Natural killer cell (primary cell): ENCODE measurements around the gene NRF1. TPM values are rescaled to one million over a fixed set of nuclear protein-coding genes. Genes with fewer than 3 reads are reported as not detected.
"Not testable (repeated sequence)": the region's sequence is repeated elsewhere in the genome, so short reads cannot be mapped to it uniquely, and the experiment has no call there.

Source experiments
- ATAC-seq, 3 donors: fragments of 150-1000 bp in 2 of 3; fragments of 200-7000 bp in 1 of 3; cut with Tn5 transposase; 1 replicate in 1 of 3; 2 replicates in 2 of 3; pipeline ENCODE4 v1.10.0; 2021; ENCODE audit warnings: mild to moderate bottlenecking in 2 of 3, moderate library complexity in 2 of 3
- DNase-seq, 2 donors: peaks; one replicate each; pipeline versions ENCODE4 v3.0.0 to v3.0.0-alpha.2; 2013 to 2021; ENCODE audit warnings: mixed read lengths in 1 of 2
- H3K27ac ChIP-seq: one replicate; pipeline ENCODE4 v1.5.1; 2013; ENCODE audit warnings: mild to moderate bottlenecking, low read length
- H3K27me3 ChIP-seq: one replicate; pipeline ENCODE4 v1.6.1; 2013; ENCODE audit warnings: low read length; ENCODE audit not compliant: control insufficient read depth, insufficient read depth
- H3K36me3 ChIP-seq: one replicate; pipeline ENCODE4 v1.6.1; 2013; ENCODE audit warnings: low read length; ENCODE audit not compliant: control insufficient read depth, insufficient read depth
- H3K4me1 ChIP-seq: one replicate; pipeline ENCODE4 v1.6.1; 2013; ENCODE audit warnings: low read length; ENCODE audit not compliant: control insufficient read depth, insufficient read depth
- H3K4me3 ChIP-seq: one replicate; pipeline ENCODE4 v1.5.1; 2013; ENCODE audit warnings: low read length
- H3K9me3 ChIP-seq: one replicate; pipeline ENCODE4 v1.6.1; 2013; ENCODE audit warnings: low read length; ENCODE audit not compliant: control insufficient read depth, insufficient read depth
- H3K27ac Mint-ChIP-seq, 2 donors: one replicate each; pipeline ENCODE4 v1.8.0; 2022; ENCODE audit warnings: mild to moderate bottlenecking in 2 of 2, mixed read lengths in 2 of 2, moderate library complexity in 1 of 2
- H3K27me3 Mint-ChIP-seq, 2 donors: one replicate each; pipeline ENCODE4 v1.8.0; 2022; ENCODE audit warnings: low read depth in 2 of 2, mixed read lengths in 2 of 2
- H3K36me3 Mint-ChIP-seq: one replicate; pipeline ENCODE4 v1.8.0; 2022; ENCODE audit warnings: mixed read lengths
- H3K4me1 Mint-ChIP-seq, 2 donors: one replicate each; pipeline ENCODE4 v1.8.0; 2022; ENCODE audit warnings: mixed read lengths in 2 of 2
- H3K4me3 Mint-ChIP-seq: one replicate; pipeline ENCODE4 v1.8.0; 2022; ENCODE audit warnings: mild to moderate bottlenecking, moderate library complexity, mixed read lengths
- H3K9me3 Mint-ChIP-seq, 2 donors: one replicate each; pipeline ENCODE4 v1.8.0; 2022; ENCODE audit warnings: mixed read lengths in 2 of 2
- CTCF ChIP-seq: fragments of 200-600 bp; IDR thresholded peaks from one replicate; pipeline ENCODE4 v1.8.0; 2022; ENCODE audit warnings: antibody characterized with exemption
- WGBS: methylation state at CpG from one replicate; pipeline ENCODE4 v1.1.7; 2013; ENCODE audit warnings: missing lambda C conversion rate; ENCODE audit not compliant: insufficient coverage; 5-methylcytosine and 5-hydroxymethylcytosine counted together
- intact Hi-C: fragments of 100-400 bp; cut with micrococcal nuclease; formaldehyde crosslinking; loops from one replicate; pipeline ENCODE4 v1.14.2; 2022
- total RNA-seq, 4 donors: library from RNA; stranded (reverse); fragments of 120-200 nt in 1 of 4; gene quantifications; one replicate each; pipeline versions ENCODE4 v1.2.3 to v1.2.4, GENCODE V29; 2013 to 2022

The NRF1 gene
- total RNA-seq, 3 donors from 2014 or later (not counting 1 experiment from before 2014, with no cell fraction given) = 39.8 to 43.5 (median 40.1) TPM

- Histone ChIP-seq H3K4me3 (no peak overlapping the region), H3K9me3 (no peaks in the 10 kb centered on the region), H3K27me3 (no peaks in the 10 kb centered on the region), H3K27ac (no peak overlapping the region), H3K4me1 (no peaks in the 10 kb centered on the region), H3K36me3 (peaks cover 14% of the 10 kb centered on the region)
- Mint-ChIP-seq H3K4me1 (peaks cover 10 to 13% of the 10 kb centered on the region in 2 donors), H3K4me3 (no peak overlapping the region), H3K27ac (no peak overlapping the region), H3K36me3 (no peaks in the 10 kb centered on the region), H3K9me3 (no peaks in the 10 kb centered on the region), H3K27me3 (no peaks in the 10 kb centered on the region)
- intact Hi-C loops = loop anchor here (10.0 kb wide), 2 partner anchors 157 to 347 kb away; no protein-coding TSS in a partner anchor
- ATAC-seq = no peak
- no CpG with 5 or more reads among the region's 1 CpG for WGBS
- no peak for DNase-seq
- no peak for TF ChIP-seq CTCF
Measured at GRCh38 chr7:129667551-129667950, 56.0 kb downstream of the NRF1 start.

GRCh38 chr7:129669901-129670300, 58.4 kb downstream of the NRF1 start:
- Histone ChIP-seq H3K4me1 (no peaks in the 10 kb centered on the region), H3K27ac (no peak overlapping the region), H3K9me3 (no peaks in the 10 kb centered on the region), H3K4me3 (no peak overlapping the region), H3K36me3 (peaks cover 33% of the 10 kb centered on the region), H3K27me3 (no peaks in the 10 kb centered on the region)
- no peak overlapping the region for H3K27ac Mint-ChIP-seq
- DNase-seq (no peak), ATAC-seq (no peak)
- TF ChIP-seq CTCF = no peak
- peaks cover 4% of the 10 kb centered on the region in 2 donors for H3K4me1 Mint-ChIP-seq
- 100% methylated on average over 2 of the region's 2 CpGs for WGBS
- intact Hi-C loops = loop anchor here (10.0 kb wide), 2 partner anchors 155 to 345 kb away; no protein-coding TSS in a partner anchor
- H3K36me3 Mint-ChIP-seq = peaks cover 4% of the 10 kb centered on the region
- no peaks in the 10 kb centered on the region for H3K27me3 Mint-ChIP-seq
- H3K4me3 Mint-ChIP-seq = no peak overlapping the region
- H3K9me3 Mint-ChIP-seq = no peaks in the 10 kb centered on the region

DNA sequence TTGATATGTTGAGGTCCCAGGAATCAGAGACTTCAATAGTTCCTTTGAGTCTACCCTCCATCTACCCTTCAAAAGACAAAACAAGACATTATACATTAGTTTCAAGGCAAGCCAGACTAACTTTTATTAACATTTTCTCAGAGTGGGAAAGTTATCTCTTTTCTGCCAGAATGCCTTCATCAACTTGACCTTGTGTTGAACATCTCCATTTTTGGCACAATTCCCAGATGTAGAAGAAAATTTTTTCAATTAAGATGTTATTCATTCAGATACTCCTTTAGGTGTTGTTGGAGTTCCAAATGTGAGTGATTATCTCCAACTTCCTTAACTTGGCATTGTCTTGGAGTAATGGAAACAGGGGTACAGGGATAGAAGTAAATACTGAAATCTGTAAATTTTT, 59.1 kb downstream of the NRF1 start:
- peaks cover 11% of the 10 kb centered on the region for H3K36me3 Mint-ChIP-seq
- no peak for DNase-seq
- no peak for ATAC-seq
- H3K9me3 ChIP-seq = no peaks in the 10 kb centered on the region
- H3K4me3 Mint-ChIP-seq = no peak overlapping the region
- H3K9me3 Mint-ChIP-seq = no peaks in the 10 kb centered on the region
- H3K27me3 ChIP-seq = no peaks in the 10 kb centered on the region
- no peaks in the 10 kb centered on the region for H3K27me3 Mint-ChIP-seq
- H3K4me1 ChIP-seq = no peaks in the 10 kb centered on the region
- intact Hi-C loops = no loop called here
- no peak overlapping the region for H3K4me3 ChIP-seq
- H3K27ac Mint-ChIP-seq = no peak overlapping the region
- H3K27ac ChIP-seq = no peak overlapping the region
- H3K4me1 Mint-ChIP-seq = peaks cover 6 to 7% of the 10 kb centered on the region in 2 donors
- no peak for TF ChIP-seq CTCF
- peaks cover 38% of the 10 kb centered on the region for H3K36me3 ChIP-seq

DNA sequence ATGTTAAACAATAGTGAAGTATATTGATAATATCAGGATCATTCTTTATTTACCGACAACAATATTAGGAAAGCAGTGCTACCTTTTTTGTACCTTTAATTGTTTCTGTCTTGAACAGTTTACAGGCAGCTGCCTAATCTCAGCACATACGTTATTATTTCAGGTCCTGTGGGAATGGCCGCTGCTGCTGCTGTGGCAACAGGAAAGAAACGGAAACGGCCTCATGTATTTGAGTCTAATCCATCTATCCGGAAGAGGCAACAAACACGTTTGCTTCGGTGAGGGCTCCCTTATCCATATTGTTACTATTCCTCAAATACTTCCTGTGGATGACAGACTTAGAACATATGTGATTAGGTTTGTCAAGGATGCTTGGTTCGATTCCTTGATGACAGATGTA, 59.7 kb downstream of the NRF1 start:
- no peak overlapping the region for H3K27ac Mint-ChIP-seq
- peaks cover 7 to 8% of the 10 kb centered on the region in 2 donors for H3K4me1 Mint-ChIP-seq
- no peak for DNase-seq
- peaks cover 39% of the 10 kb centered on the region for H3K36me3 ChIP-seq
- H3K4me3 Mint-ChIP-seq = no peak overlapping the region
- peaks cover 11% of the 10 kb centered on the region for H3K36me3 Mint-ChIP-seq
- no peak overlapping the region for H3K27ac ChIP-seq
- no peaks in the 10 kb centered on the region for H3K9me3 Mint-ChIP-seq
- intact Hi-C loops = no loop called here
- TF ChIP-seq CTCF = no peak
- no peaks in the 10 kb centered on the region for H3K27me3 Mint-ChIP-seq
- ATAC-seq = no peak
- H3K4me3 ChIP-seq = no peak overlapping the region
- WGBS = 97% methylated on average over 8 of the region's 9 CpGs
- H3K27me3 ChIP-seq = no peaks in the 10 kb centered on the region
- no peaks in the 10 kb centered on the region for H3K9me3 ChIP-seq
- no peaks in the 10 kb centered on the region for H3K4me1 ChIP-seq

DNA sequence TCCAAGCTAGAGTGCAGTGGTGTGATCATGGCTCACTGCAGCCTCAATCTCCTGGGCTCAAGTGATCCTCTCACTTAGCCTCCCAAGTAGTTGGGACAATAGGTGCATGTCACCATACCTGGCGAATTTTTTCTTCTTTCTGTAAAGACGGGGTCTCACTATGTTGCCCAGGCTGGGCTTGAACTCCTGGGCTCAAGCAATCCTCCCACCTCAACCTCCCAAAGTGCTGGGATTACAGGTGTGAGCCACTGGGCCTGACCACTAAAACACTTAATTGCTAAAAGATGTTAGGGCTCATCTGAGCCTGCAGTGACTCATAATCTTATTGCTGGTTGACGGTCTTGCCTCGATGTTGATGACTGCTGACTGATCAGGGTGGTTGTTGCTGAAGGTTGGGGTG, 63.0 kb downstream of the NRF1 start:
- H3K9me3 Mint-ChIP-seq, H3K4me1 ChIP-seq, intact Hi-C loops, ATAC-seq, H3K27me3 ChIP-seq, H3K9me3 ChIP-seq, DNase-seq, H3K27ac ChIP-seq, H3K4me3 ChIP-seq, H3K27ac Mint-ChIP-seq, H3K4me3 Mint-ChIP-seq, H3K27me3 Mint-ChIP-seq: not testable (repeated sequence)
- peaks cover 54% of the 10 kb centered on the region for H3K36me3 ChIP-seq
- WGBS = 94% methylated on average over 4 of the region's 4 CpGs
- H3K4me1 Mint-ChIP-seq = peaks cover 7 to 11% of the 10 kb centered on the region in 2 donors
- H3K36me3 Mint-ChIP-seq = peaks cover 11% of the 10 kb centered on the region
